WI38 (cell line): Measurements from ENCODE around the gene NIN.

Experiments
- H3K4me3 ChIP-seq: 2 replicates; pipeline ENCODE4 v1.5.1; 2011; ENCODE audit warnings: low read depth, mild to moderate bottlenecking, control low read depth, low read length
- TF ChIP-seq, protein P1 (sequence below): IDR thresholded peaks from 2 replicates; pipeline ENCODE4 v1.5.1; 2012; ENCODE audit warnings: low read depth, mild to moderate bottlenecking, control low read depth, low read length

Gene NIN

DNA sequence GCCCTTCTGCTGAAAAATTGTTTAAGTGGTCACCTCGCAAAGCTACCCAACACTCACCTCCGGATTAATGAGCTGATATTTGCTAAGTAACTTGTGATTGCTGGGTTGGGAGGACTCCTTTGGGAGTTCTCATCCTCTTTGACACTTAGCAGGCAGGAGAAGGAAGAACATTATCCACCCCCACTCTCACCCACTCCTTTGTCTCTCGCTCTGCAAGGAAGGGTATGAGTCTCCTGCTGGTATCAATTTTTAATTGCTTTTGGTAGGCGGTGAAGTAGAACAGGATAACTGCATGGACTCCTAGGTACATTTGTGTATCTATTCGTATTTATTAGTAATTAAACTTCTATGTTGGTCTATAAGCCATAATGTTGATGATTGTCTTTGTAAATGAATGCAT lies 34.0 kb upstream of the NIN start:
- TF ChIP-seq, protein P1, sequence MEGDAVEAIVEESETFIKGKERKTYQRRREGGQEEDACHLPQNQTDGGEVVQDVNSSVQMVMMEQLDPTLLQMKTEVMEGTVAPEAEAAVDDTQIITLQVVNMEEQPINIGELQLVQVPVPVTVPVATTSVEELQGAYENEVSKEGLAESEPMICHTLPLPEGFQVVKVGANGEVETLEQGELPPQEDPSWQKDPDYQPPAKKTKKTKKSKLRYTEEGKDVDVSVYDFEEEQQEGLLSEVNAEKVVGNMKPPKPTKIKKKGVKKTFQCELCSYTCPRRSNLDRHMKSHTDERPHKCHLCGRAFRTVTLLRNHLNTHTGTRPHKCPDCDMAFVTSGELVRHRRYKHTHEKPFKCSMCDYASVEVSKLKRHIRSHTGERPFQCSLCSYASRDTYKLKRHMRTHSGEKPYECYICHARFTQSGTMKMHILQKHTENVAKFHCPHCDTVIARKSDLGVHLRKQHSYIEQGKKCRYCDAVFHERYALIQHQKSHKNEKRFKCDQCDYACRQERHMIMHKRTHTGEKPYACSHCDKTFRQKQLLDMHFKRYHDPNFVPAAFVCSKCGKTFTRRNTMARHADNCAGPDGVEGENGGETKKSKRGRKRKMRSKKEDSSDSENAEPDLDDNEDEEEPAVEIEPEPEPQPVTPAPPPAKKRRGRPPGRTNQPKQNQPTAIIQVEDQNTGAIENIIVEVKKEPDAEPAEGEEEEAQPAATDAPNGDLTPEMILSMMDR = no peak
- H3K4me3 ChIP-seq = no peak overlapping the region

DNA sequence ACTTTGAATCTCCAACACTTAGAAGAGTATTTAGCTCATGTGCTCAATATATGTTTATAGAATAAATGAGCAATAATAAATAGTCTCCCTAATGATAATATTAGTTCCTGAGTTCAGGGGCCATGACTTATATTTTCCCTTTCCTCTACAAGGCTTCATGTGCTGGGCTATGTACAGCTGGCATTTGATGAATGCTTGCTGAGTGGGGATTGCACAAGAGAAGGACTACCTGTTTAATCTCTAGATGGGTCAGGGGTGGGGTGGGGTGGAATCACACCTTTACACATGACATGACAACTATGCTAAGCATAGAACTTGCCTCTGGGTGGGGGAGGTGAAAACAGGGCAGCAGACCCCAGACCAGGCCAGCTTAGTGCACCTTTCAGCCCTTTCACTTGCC lies 33.3 kb upstream of the NIN start:
- TF ChIP-seq, protein P1 = no peak
- no peak overlapping the region for H3K4me3 ChIP-seq

DNA sequence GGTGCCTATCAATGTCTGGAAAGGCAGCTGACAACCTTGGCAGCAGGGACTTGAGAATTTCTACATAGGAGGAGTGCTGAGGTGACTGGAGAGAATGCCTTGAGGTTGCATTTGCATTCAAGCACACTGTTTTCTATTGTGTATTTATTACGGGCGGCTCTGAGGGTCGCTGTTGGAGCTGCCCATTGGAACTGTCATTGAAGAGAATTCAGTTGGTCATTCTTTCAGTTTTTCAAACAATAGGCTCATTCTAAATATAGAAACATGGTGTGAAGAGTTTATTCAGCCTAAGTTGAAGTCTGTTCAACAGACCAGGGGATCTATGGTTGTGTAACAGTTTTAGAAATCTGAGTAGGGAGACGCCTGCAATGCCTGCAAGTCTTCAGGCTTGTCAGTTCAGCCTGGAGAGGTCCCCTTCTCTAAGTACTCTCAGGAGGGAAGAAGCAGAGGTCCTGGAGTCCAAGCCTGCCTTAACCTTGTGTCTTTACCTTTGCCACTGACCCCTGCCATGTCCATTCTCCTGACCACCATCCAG lies 31.1 kb upstream of the NIN start:
- H3K4me3 ChIP-seq = no peak overlapping the region
- TF ChIP-seq, protein P1 = no peak

DNA sequence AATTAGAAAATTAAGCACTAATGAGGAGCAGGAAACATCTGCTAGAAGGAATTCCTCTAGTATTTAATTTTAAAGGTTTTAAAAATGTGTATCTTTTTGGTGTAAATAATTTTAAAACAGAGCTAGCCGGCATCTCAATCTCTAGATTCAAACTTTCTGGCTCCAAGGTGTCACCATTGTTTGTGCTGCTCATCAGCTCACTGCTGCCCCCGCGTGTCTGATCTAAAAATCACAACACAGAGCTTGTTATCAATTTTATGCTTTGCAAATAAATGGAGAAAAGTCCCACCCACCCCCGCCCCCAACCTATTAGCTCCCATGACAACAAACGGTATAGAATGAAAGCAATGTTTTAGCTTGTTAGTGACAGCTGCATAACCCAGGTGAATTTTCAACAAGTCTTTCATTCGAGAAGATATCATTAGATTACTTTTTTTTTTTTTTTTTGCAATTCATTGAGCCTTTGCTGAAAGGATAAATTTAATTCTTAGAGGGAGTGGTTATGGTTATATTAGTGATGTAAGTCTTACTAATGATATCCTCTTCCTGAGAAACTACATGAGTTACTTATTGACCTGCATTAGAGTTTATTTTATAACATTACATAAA lies 29.6 kb upstream of the NIN start:
- TF ChIP-seq, protein P1 = peak; percentile 57
- peak overlapping the region; percentile 56 for H3K4me3 ChIP-seq

DNA sequence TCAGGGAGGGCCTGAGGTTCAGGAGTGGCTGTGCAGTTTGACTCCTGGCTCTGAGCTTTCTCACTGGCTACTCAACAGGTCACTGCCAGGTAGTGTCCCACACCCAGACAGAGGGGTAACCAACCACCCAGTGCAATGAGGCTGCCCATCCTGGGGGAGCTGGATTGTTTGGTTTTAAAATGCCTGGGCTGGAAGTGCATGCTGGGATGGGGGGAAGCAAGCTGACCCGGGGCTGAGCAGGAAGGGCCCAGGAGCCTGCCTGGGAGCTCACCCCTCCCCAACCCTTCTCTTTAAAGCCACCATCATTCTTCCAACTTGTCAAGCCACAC lies 28.3 kb upstream of the NIN start:
- TF ChIP-seq, protein P1 = no peak

DNA sequence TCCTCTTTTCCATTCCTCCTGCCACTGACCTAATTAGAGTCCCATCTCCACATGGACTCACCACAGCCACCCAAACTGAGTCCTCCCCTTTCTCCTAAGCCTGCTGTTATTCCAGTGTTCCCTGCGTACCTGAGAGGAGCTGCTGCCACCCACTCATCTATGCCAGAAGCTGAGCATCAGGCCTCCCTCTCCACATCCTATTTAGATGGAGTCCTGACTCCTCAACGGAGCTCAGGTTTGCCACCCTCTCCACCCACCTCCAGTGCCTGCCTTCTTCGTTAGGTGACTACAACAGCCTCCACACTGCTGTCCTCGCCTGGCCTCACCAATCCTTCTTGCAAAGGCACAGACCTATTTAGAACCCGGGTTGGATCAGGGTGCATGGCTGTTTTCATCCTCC lies 25.7 kb upstream of the NIN start:
- H3K4me3 ChIP-seq = no peak overlapping the region
- TF ChIP-seq, protein P1 = no peak

More for the DNA sequence above, 28.3 kb upstream of the NIN start:
- H3K4me3 ChIP-seq = peak overlapping the region; percentile 56

DNA sequence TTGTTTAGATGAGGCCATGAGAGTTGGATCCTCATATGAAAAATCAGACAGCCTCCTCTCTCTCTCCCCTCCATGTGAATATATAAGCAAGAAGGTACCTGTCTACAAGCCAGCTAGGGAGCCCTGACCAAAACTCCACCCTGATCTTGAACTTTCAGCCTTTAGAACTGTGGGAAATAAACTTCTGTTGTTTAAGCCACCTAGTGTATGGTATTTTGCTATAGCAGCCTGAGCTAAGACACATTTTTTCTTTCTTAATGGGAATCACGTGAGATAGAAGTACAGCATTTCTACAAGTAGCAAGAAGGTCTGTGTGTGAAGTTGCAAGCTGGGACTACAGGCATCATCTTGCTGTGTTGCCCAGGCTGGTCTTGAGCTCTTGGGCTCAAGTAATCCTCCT lies 24.6 kb upstream of the NIN start:
- TF ChIP-seq, protein P1 = no peak
- H3K4me3 ChIP-seq = no peak overlapping the region
